ENCODE data around the gene PTGER3. TPM values are rescaled to one million over a fixed set of nuclear protein-coding genes. Genes with fewer than 3 reads are reported as not detected.

PTGER3 gene
- total RNA-seq = 0.07 and 0.13 TPM in 2 replicates

GRCh38 chr1:71047635-71048607 lies at the start of gene PTGER3:
PTGER3 (minus strand) TSS chr1:71047816; CDS start chr1:71047577, 239 bp downstream.

DNA sequence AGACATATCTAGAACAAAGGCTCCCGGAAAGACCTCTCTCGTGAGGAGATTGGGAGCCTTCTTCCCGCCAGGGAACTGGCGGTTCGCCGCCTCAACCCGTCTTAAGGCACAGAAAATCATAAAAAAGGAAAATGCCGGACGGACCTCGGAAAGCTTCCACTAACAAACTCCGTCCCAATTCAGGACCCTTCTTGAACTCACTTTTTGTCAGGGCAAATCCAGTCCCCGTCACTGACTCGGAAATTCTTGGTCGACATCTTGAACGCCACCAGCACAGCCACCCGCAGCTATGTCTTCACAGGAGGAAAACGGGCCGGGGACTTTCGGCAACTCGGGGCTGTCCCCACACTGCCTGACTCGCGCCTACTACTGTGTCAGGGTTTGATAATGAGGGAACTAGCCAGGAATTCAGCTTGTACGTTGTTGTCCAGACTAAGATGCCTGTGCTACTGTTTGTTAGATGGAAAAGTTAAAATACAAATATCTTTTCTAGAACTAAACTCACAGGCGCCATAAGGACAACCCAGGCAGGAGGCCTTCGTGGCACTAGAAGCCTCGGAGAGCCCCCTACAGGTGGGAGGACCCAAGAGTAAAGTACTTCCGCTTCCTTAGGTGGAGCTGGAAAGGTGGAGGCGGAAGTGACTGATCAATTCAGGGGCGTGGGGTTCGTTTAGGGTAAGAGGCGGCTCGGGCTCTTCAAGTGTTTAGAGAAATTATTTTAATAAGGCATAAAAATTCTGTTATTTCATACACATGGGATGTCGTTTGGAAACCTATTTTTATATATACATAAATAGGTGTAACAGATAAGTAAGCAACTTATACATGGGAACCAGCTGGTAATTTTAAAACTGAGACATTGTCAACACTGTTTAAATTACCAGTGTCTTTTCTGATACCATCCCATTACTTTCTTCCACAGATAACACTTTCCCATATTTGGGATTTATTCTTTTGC lies 33.4 kb upstream of the PTGER3 start, which contains the start of gene ZRANB2:
Gene ZRANB2 (minus strand): TSS at position 297 of the 958 bp plus-strand sequence. CDS start 40 bp downstream, at position 257.

Small RNA genes lying within 50 kb of the gene (small RNA-seq; reads per million reads assigned to genes)
- gene MIR186 = 96.2 reads per million, percentile 98 among the genes with 10 or more reads in this experiment

Other genes with a start within 250 kb of the PTGER3 start
- gene ZRANB2, start 33.2 kb upstream of the PTGER3 start, total RNA-seq = 76.1 and 85.0 TPM in 2 replicates